HG02970 (cell line): ENCODE measurements around the gene LINGO1.

Source experiments
- ATAC-seq: cut with Tn5 transposase; IDR thresholded peaks from one replicate; pipeline ENCODE4 v1.9.1; 2021; ENCODE audit warnings: mild to moderate bottlenecking, moderate library complexity, moderate number of reproducible peaks; ENCODE audit not compliant: unreplicated experiment, low FRiP score

LINGO1 gene

GRCh38 chr15:77632534-77633133 is at the start of gene LINGO1:
Gene LINGO1 (minus strand): TSS chr15:77632912. CDS start chr15:77632315, 597 bp downstream.
- no peak for ATAC-seq

- ATAC-seq = no peak
Observed at GRCh38 chr15:77681362-77681761, 48.6 kb upstream of the LINGO1 start.

- ATAC-seq = no peak
Observed at GRCh38 chr15:77676569-77677375, 44.1 kb upstream of the LINGO1 start.

GRCh38 chr15:77675806-77676415 is 43.2 kb upstream of the LINGO1 start:
- ATAC-seq = no peak

GRCh38 chr15:77674327-77674726 is 41.6 kb upstream of the LINGO1 start:
- ATAC-seq = no peak

- no peak for ATAC-seq
Observed at GRCh38 chr15:77673866-77674265, 41.2 kb upstream of the LINGO1 start.

GRCh38 chr15:77672135-77672534 is 39.4 kb upstream of the LINGO1 start:
- no peak for ATAC-seq

GRCh38 chr15:77671362-77672056 is 38.8 kb upstream of the LINGO1 start:
- no peak for ATAC-seq

GRCh38 chr15:77670558-77671361 is 38.0 kb upstream of the LINGO1 start:
- ATAC-seq = no peak

- no peak for ATAC-seq
Observed at GRCh38 chr15:77669896-77670295, 37.2 kb upstream of the LINGO1 start.

- ATAC-seq = no peak
Observed at GRCh38 chr15:77667338-77668234, 34.9 kb upstream of the LINGO1 start.

- no peak for ATAC-seq
Observed at GRCh38 chr15:77666296-77666660, 33.6 kb upstream of the LINGO1 start.

- ATAC-seq = no peak
Observed at GRCh38 chr15:77665530-77666295, 33.0 kb upstream of the LINGO1 start.

- no peak for ATAC-seq
Observed at GRCh38 chr15:77664428-77664827, 31.7 kb upstream of the LINGO1 start.

GRCh38 chr15:77663256-77663655 is 30.5 kb upstream of the LINGO1 start:
- no peak for ATAC-seq

- ATAC-seq = no peak
Observed at GRCh38 chr15:77659350-77660321, 26.9 kb upstream of the LINGO1 start.

GRCh38 chr15:77658304-77658703 is 25.6 kb upstream of the LINGO1 start:
- no peak for ATAC-seq
